NCI-H2107 (cell line): ENCODE results near the gene CLCN5.

Source experiments
- DNase-seq: peaks from one replicate; lab custom pipeline; 2025; lab: John Stamatoyannopoulos, UW

Gene CLCN5

DNA sequence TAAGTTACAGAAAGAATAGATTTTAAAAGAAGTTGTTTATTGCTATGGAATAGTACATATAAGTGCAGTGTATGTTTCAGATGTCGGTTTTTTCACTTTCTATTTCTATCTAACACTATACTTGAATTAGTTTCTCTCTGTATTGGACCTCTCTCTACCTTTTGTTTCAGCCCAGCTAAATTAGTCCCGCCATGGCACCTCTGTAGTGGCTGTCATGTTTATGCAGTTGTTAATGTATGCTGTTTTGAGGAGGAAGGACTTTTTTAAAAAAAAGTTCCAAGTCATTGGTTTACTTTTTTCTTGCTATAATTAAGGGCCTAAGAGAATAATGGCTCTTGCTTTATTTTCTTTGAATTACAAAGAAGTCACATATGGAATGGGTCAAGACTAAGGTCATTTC lies 160.3 kb downstream of the CLCN5 start:
- no peak for DNase-seq

DNA sequence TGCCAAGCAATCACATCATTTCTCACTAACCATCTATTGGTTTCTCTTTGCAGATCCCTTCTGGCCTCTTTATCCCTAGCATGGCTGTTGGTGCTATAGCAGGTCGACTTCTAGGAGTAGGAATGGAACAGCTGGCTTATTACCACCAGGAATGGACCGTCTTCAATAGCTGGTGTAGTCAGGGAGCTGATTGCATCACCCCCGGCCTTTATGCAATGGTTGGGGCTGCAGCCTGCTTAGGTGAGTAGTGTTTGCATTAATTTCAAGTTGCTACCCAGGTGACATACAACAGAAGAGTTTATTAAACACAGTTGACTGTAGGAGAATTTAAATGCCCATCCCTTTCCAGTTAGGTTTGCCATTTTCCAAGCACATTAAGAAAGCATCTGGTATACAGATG lies 166.2 kb downstream of the CLCN5 start:
- DNase-seq = no peak

DNA sequence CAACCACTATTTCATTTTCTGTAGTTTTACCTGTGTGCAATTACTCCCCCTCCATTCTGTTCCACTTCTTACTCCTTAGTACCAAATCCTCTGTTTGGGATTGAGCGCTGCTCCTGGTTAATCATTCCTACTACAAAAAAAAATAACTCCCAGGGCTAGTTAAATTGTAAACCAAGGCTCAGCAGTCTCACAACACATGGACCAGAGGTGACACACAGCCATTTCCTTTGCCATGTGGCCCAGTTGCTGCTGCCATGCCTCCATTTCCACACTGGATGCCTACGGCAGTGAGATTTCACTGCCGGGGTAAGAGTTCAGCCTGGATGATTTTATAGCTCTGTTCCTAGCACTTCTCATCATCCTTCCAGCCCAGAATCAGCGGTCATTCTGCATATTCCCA lies 171.2 kb downstream of the CLCN5 start:
- no peak for DNase-seq

DNA sequence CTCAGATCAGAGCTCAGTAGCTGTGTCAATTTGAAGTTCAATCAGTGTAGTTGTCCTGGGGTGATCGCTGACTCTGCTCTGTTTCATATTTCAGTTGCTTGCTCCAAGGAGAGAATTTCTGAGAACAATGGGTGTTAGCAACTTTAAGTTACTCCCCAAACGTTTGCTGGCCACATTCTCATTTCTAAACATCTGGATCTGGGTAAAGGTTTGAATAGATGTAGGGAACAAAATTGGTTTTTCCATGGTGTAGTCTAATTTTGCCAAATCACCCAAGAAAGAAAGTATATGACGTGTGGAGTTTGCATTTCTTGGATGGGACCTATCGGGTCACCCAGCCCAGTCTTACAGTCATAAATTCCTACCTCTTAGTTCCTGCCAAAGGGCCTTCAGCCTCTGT lies 174.7 kb downstream of the CLCN5 start:
- DNase-seq = no peak

DNA sequence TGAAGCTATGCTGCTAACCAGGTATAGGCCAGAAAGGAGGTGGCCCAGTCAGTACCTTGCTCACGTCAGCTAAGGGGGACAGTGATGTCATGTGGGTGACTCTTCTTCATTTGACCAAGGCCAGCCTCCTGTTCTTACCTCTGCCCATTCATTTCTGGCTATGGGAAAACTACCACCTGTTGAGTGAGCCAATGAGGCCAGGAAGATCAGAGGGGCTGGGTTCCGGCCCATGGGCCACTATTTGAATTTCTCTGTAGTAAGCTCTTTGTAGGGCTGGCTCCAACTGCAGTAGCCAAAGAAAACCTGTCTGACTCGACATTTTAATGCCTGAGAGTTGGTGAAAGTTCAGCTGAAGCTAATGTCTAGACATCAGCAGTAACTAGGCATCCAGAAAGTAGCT lies 175.8 kb downstream of the CLCN5 start:
- no peak for DNase-seq

DNA sequence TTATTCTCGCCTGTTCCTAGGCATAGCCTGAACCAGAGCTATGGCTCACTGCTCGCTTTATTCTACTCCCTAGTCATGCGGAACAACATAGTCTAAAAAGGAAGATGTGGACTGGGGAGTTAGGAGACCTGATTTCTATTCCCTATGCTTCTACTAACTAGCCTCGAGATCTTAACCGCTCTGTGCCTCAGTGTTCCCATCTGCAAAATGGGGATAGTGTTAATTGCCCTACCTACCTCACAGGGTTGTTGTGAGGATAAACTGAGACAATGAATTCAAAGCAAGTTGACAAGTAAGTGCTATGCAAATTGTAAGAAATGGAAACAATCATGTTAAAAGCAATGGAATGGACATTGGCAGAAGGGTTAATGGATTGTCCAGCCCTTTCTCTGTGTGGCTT lies 176.4 kb downstream of the CLCN5 start:
- no peak for DNase-seq

DNA sequence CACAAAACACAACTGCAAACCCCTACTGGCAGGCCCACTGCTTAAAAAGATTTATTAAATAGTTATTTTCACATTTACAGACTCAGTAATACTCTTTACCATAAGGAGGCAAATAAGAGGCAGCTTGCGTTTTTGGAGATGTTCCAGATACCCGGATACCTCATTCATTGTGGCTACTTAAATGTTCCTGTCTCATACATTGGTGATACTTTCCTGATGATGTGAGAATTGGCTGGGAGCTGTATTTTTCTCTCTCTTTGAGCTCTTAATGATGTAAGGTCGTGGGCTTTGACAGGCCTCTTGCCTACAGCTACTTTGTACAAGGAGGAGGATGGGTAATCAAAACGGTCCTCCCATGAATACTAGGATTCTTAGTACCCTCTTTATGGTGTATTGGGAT lies 176.9 kb downstream of the CLCN5 start:
- no peak for DNase-seq

DNA sequence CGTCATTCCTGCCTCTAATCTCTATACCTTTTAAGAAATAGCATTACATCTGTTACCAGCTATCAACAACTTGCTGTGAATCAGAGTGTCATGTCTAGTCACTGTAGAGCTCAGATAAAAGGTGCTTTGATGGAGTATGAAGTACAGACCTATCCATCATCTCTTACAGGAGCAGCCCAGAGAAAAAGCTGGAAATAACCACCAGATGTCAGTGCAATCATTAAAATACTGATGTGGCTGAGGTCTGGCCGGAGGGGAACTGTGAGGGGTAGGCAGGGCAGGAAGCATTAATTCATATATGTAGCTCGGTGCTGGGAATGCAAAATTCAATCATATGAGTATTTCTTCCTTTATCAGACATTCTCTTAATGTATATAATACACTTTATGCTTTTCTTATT lies 177.8 kb downstream of the CLCN5 start:
- no peak for DNase-seq

DNA sequence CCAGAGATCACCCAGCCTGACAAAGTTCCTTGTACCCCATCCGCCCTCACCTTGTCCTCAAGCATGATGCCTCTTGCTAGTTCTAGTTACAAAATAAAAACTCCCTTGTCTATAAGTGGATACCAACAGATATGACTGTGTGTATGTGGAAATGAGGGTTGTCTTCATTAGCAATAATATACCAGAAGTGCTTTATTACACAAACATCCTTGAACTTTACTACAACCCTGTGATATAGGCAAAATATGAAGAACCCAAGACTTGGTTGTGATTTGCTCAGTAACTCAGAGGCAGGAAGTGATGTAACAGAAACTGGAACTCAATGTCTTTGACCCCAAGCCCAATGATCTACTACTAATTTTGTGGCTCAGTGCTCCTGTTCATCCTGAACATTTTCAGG lies 180.8 kb downstream of the CLCN5 start:
- DNase-seq = no peak

DNA sequence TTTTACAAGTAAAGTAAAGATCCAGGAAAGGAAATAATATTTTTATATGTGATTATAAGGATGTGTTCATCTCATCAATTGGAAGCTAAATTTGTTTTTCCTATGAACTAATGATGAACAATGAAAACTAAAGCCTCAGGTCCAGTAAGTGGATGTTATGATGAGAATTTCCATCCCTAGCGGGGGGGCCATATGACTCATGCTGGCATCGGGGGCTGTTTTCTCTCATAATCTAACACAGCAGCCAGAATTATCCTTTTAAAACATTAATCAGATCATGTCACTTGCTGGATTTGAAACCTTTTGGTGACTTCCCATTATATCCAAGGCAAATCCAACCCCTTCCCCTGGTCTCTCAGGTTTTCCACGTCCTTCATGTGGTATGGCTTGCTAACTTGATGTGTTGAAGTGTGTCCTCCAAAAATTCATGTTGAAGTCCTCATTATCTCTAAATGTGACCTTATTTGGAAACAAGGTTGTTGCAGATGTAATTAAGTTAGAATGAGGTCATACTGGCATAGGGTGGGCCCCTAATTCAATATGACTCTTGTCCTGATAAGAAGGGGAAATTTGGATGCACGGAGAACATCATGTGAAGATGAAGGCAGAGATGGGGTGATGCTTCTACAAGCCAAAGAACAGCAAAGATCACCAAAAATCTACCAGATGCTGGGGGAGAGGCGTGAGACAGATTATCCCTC lies 181.6 kb downstream of the CLCN5 start:
- DNase-seq = no peak

DNA sequence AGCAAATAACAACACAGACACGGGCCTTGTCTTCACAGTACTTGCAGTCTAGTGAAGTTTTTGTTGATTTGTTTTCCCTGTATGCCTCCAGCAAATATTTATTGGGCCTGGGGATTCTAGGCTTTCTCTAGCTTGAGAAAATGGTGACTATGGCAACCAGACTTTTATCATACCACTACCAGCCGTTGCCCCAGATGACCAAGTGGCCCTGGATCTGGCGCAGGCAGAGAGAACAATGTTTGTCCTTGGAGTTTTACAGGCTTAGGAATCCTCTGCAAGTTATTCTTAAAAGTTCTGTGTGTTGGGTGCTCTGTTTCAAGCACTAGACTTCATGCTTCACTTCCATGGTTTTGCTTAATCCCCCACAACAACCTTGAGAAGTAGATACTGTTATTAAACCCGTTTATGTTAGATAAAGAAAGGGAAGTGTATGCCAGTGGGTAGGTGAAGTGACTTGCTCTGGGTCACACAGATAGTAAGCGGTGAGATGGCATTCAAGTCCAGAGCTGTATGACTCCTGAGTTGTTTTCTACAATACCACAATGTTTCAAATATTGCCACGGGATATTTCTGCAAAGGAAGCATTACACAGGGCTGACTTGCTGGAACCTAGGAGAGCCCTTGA lies 183.8 kb downstream of the CLCN5 start:
- DNase-seq = no peak

DNA sequence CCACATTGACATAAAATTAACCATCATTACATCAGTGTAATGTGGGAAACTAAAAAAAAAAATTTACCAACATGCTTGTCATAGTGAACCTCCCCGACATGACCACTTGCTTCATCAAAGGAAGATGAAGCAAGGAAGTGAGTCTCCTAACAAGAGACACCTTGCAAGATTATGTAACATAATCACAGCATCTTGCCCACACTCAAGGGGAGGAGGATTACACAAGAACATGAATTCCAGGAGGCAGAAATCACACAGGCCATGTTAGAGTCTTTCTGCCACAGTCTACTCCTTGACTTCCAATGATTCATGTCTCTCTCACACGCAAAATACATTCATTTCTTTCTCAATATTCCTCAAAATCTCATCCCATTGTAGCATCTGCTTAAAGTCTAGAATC lies 185.1 kb downstream of the CLCN5 start:
- DNase-seq = no peak

DNA sequence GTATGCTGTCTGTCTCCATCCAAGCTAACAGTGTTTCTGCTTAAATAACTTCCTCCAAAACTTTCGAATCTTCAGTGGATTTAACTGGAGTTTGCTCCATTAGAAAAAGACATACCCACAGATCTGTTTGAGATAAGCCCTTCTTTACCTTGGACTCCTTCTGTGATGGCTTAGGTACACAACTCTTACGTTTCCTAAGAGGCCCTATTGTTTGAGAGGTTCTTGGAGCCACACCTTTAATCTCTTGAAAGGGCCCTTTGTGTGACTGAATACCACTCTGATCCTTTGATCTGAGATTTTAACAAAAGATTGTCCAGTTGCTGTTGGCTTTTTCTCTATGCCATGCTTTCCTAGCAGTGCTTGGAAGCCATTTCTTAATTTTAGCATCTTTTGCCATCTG lies 185.9 kb downstream of the CLCN5 start:
- DNase-seq = no peak

DNA sequence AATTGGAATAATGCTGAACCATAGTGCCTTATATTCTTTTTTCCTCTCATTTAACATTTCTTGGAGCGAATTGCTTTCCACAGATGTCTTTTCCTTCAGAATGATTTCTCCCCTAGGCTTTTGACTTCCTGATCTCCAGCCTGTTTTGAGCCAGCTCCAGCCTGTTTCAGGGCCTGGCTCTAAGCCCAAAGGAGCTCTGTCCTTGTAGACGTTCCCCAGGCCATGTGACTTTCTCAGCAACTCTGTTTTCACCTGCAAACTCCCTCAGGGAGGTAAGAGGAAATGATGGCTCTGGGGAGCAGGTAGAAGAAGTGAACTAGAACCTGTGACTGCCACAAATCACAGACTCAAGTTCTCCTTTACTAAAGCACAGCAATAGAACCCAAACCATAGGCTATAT lies 189.3 kb downstream of the CLCN5 start:
- DNase-seq = no peak

DNA sequence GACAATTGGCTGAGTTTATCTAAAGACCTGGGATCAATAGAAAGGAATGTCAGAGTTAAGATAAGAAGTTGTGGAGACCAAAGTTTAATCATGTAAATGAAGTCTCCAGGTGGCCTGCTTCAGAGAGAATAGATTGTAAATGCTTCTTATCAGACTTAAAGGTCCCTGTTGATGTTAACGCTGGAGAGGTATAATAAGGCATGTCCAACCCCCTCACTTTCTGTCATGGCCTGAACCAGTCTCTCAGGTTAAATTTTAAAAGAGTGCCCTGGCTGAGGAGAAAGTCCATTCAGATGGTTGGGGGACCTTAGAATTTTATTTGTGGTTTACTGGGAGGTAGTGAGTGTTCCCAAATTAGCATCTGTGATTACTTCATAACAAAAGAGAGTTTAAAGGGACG lies 191.7 kb downstream of the CLCN5 start:
- no peak for DNase-seq

DNA sequence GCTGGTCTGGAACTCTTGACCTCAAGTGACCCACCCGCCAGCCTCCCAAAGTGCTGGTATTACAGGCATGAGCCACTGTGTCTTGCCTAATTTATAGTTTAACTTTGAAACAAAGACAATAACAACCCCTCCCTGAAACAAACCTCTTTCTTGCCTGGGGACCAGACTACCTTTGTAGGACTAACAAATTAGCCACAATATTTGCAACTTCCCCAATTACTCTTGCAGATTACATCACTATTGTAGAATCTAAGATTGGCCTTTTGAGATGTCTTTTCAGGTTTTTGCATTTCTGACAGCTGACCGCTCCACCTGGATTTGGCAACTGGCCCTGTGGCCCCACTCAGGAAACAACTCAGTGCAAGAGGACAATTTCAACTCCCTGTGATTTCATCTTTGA lies 193.6 kb downstream of the CLCN5 start:
- DNase-seq = no peak

DNA sequence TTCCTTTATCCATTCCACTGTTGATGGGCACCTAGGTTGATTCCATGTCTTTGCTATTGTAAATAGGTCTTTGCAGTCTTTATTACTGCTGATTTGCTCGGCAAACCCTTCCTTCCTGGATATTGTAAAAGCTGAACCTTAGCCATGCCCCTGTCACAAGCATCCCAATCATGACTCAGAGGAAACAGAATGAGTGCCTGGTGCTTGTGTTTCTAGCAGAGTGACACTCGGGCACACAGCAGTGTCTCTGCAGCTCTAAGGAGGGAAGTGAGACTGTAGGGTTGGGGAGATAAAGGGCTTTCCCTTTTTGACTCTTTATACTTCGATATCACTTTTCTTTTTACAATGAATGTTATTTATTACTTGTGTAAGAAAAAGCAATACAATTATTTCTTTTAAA lies 195.1 kb downstream of the CLCN5 start:
- DNase-seq = no peak

DNA sequence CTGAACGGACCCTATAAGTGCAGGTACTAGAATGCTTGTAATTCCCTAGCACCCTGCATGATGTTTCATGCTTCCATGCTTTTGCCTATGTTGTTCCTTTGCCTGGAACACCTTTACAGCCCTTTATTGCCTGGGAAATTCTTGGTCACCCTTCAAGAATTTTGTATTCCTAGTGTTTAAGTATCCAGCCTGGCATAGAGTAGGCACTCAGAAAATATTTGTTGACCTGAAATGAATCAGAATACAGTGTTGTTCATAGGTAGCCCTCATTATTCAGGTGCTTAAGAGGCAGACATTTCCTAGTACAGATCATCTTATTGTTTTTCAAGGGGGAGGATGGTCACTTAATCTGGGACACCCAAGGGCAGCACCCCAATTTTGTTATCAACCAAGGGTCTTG lies 203.1 kb downstream of the CLCN5 start:
- DNase-seq = no peak

DNA sequence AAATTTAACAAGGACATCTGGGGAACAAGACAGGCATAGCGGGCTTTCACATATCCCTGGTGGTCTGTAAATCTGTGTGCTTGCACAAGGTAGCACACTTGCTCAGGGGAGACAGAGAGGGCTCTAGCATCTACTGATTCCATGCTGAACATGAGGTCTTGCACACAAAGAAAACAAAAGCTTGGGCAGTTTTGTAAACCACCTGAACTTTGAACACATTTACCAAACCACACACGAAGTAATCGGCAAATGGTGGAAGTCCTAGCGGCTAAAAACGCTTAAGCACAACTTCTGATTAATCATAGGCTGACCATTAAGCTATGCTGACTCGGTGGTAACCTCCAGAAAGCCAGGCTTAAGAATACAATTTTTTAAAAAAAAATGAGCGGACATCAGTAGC lies 225.6 kb downstream of the CLCN5 start:
- DNase-seq = no peak
